Pulmonary artery endothelial cell (primary cell): ENCODE measurements around the gene MKLN1. TPM values are rescaled to one million over a fixed set of nuclear protein-coding genes. Genes with fewer than 3 reads are reported as not detected.
"Not testable (repeated sequence)": the region's sequence is repeated elsewhere in the genome, so short reads cannot be mapped to it uniquely, and the experiment has no call there.

ENCODE experiments used
- DNase-seq: peaks from one replicate; pipeline ENCODE4 v3.0.0-alpha.2; 2011; ENCODE audit warnings: low read depth, low spot score
- total RNA-seq: library from RNA; depleted of rRNA; stranded (reverse); fragments of >200 nt; gene quantifications from 2 replicates; pipeline ENCODE4 v1.2.3, GENCODE V29; 2014

Gene MKLN1
- 16.6 and 30.0 TPM in 2 replicates for total RNA-seq

DNA sequence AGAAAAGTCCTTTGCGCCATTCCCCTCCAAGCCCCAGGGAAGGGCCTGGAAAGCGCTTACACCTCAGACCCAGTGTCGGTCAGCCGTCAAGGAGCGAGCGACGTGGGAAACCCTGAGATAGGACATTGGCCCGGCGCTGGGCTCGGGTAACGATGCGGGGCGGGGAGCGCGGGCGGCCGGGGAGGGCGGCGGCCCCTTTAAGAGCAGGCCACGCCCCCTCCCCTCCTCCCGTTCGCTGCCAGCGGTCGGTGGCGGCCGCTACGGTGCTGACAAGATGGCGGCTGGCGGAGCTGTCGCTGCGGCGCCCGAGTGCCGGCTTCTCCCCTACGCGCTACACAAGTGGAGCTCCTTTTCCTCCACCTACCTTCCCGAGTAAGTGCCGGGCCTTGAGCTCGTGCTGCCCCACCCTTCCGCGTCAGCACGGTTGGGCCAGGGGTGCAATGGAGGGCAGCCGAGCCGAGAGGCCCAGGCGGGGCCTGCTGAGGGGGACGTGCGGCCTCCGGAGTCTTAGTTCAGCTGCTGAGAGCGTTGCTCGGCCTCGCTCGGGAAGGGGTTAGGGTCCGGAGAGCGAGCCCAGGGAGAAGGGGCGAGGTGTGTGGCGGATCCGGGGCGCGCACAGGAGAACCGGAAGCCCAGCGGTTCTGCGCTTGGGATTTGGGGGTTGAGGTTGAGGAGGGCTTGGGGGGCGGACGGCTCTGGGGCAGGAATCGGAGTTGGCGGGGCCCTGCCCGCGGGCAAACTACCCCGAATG, at the start of gene MKLN1:
MKLN1 (plus strand) TSS at position 251 of the 751 bp plus-strand sequence; CDS start at position 275, 24 bp downstream.
- DNase-seq = peak; percentile 71

DNA sequence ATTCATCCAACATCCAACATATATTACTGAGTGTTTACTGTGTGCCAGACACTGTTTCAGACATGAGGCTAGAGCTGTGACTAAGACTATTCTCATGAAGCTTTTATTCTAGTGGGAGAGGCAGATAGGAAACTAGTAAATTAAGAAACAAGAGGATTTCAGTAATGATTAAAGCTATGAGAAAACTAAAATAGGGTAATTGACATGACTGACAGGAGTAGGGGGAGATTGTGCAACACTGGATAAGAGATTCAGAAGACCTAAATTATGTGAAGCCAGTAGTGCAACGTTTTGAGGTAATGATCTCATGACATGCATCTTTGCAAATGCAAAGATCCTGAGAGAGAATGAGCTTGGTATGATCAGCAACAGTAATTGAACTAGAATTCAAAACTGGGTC, 48.6 kb upstream of the MKLN1 start:
- DNase-seq = no peak

DNA sequence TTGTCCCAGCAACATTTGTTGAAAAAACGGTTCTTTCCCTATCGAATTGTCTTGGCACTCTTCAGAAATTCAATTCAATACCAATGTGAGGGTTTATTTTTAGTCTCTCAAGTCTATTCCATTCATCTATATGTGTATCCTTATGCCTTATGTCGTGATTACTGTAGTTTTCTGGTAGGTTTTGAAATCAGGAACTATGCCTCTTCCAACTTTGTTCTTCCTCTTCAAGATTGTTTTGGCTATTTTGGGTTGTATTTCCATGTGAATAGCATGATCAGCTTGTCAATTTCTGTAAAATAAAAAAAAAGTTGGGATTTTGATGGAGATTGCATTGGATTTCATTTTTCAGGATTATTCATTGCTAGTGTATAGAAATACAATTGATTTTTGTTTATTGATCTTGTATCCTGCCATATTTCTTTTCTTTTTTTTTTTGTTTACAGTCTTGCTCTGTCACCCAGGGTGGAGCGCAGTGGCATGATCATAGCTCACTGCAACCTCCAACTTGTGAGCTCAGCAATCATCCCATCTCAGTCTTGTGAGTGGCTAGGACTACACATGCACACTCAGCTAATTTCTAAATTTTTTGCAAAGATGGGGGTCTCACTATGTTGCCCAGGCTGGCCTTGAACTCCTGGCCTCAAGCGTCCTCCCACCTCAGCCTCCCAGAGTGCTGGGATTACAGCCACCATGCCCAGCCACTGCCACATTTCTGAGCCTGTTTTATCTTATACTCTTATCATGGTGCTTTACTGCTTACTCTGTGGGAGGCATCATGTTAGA, 46.2 kb upstream of the MKLN1 start:
- no peak for DNase-seq

DNA sequence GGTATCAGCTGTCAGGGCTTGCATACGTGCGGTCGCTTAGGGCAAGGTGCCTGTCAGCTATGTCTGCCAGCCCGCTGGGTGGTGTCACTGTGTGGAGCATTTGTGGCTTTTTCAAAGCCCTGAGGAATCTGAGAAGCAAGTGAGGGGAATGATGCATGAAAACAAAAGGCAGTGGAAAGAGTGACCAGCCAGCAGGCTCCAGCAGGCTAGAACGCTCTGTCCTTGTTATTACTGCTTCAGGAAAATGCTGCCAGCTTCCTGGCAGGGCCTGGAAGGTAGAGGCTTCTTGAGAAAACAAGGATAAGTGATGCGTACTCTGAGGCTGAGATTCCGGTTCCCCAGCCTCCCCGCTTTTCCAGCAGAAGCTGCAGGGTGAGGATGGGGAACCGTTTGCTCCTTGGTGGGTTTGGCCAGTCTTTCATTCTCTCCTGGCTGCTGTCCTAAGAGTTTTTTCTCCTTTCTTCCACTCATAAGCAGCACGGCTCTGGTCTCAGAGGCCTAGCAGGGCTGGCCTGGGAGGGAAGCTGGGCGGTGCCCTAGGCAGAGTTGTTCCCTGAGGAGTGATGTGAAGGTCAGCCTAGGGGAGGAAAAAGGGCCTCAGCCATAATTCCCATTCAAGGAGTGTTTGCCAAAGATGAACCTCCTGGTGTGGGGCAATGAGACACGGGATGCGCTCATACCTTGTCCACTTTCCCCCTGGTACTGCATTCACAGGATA, 42.8 kb upstream of the MKLN1 start:
- DNase-seq = no peak

DNA sequence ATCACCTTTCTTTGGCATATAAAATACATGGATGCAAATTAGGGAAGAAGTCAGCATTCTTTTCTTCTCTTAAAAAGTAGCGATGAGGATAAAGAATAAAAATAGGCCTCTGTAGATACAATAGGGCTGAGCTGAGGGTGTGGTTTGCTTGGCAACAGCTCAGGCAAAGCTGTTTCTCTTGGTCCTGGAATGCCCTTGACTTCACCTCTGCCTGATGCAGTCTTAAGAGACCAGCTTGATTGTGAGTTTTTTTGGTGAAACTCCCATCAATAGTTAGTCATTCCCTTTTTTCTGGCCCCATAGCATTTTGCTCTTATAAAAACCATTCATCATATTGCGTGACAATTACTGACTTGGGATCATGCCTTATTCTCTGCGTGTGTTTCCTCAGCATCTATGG, 42.1 kb upstream of the MKLN1 start:
- DNase-seq = no peak

DNA sequence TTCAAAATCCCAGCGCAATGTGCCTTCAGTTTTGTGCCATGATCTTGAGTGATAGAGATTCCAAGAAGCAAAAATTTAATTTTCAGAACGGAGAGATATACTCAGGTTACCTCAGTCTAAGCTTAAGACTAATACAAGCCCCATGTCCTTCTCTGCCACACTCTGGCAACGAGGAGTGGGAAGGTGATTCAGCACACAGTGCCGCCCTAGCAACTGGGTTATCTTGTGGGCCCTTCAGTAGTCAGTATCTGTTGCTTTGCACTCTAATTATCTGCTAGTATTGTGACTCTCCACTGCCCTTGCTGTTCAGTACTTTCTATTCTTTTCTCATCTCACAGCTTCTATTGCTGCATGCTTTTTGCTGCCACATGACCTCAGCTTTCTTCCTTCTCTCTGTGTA, 39.2 kb upstream of the MKLN1 start:
- DNase-seq = no peak

DNA sequence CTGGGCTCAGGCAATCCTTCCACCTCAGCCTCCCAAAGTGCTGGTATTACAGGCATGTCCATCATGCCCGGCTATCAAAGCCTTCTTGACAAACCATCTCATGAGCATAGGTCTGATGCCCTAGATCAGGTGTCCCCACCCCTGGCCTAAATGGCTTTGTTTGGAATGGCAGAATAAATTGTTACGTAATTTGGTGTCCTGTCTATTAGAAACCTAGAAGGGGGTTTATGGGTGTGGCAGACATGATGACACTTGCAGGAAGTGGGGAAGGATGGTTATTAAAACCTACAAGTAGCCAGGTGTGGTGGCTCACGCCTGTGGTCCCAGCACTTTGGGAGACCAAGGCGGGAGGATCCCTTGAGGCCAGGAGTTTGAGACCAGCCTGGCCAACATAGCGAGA, 38.6 kb upstream of the MKLN1 start:
- no peak for DNase-seq

DNA sequence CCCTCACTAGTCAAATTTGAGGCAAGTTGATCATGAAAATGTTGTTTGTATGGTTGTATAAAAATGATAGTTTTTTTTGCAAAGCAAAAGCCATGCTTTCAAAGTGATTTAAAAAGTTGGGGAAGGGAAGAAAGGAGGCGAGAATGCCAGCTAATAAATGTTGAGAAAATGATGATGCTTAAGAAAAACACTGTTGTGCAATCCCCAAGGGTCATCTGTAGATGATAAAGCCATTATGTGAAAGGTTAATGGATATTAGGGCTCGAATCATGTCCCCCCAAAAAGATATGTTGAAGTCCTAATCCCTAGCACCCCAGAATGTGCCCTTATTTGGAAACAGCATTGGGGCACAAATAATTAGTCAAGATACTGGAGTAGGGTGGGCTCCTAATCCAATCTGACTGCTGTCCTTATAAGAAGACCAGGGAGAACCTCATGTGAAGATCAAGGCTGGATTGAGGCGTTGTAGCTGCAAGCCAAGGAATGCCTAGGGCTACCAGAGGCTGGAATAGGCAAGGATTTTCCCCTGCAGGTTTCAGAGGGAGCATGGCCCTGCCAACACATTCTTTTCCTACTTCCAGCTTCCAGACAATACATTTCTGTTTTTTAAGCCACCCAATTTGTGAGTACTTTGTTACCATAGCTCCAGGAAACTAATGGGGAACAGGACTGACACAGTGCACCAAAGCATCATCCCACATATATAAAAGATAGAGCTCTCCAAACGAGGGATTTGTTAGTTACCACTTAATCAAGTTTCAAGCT, 35.4 kb upstream of the MKLN1 start:
- no peak for DNase-seq

DNA sequence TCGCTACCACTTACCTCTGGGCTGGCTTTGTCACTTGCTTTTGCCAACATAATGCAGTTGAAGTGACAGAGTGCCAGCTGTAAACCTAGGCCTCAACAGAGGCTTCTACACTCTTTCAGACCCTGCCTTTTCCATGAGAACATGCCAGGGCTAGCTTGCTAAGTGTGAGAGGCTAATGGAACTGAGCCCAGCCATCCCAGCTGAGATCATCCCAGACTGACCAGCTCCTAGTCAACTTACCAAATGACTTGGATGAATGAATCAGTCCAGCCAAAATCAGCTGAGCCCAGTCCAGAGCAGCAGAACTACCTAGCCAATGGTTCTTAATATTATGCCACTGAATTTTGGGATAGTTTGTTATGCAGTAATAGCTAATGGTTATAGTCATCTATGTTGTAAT, 34.7 kb upstream of the MKLN1 start:
- DNase-seq = no peak

DNA sequence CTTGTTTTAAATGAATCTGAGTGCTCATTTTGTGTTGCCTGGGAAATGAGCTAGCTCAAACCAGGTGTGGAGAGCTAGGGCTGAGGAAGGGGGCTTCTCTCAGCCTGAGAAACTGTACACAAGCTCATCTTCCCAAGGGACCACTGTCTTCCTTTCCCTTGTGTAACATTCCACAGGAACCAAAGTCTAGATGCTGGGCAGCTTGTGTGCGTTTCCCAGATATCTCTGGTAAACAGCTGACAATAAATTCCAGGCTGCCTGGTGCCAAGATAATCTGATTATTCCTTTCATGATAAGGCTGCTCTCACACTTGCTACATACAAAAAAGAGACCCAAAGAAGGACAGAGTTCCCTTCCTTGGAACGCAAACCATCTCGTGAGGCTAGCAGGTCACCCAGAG, 33.1 kb upstream of the MKLN1 start:
- no peak for DNase-seq

DNA sequence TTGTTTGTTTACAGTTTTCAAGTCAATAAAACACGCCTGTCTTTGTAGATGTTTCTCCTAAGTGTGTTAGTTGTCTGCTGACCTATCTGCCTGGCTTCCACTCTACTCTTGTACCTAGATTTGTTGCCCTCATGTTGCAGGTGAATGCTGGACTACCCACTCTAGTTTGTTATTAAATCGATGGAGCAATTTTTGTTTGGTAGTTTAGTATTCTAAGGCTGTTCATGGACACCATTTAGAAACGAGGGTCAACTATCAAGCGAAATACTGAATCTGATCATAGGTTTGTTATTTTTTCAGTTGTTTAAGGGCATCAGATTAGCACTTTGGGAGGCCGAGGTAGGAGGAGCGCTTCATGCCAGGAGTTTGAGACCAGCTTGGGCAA, 29.1 kb upstream of the MKLN1 start:
- DNase-seq = no peak

DNA sequence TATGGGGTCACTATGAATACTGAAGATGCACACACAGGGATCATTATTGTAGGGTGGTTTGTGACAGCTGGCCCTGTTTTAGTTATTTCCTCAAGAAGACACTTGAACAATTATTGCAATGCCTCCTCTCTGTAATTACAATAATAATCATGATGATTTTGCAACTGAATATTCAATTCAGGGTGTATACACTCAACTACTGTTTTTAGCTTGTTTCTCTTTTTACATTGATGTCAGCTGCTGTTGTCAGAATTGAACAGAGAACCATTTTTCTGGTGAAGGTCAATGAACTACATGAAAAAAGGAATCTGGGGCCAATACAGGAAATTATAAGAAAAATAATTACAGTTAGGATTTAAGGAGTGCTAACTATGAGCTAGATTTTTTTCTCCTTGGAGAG, 28.6 kb upstream of the MKLN1 start:
- no peak for DNase-seq

DNA sequence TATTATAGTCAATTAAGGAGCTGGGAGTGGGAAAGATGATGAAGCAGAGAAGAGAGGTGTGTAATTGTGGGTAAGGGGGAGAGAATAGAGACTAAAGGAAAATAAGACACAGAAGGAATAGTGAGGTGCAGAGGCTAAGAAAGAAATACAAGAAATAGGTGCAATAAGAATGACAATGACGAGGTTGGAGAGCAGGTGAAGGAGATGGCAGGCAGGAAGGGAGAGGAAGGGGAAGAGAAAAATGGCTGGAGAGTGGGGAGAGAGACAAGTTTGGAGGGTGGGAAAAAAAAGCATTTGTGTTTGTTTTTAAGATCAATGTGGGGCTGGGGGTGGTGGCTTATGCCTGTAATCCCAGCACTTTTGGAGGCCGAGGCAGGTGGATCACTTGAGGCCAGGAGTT, 27.6 kb upstream of the MKLN1 start:
- no peak for DNase-seq

DNA sequence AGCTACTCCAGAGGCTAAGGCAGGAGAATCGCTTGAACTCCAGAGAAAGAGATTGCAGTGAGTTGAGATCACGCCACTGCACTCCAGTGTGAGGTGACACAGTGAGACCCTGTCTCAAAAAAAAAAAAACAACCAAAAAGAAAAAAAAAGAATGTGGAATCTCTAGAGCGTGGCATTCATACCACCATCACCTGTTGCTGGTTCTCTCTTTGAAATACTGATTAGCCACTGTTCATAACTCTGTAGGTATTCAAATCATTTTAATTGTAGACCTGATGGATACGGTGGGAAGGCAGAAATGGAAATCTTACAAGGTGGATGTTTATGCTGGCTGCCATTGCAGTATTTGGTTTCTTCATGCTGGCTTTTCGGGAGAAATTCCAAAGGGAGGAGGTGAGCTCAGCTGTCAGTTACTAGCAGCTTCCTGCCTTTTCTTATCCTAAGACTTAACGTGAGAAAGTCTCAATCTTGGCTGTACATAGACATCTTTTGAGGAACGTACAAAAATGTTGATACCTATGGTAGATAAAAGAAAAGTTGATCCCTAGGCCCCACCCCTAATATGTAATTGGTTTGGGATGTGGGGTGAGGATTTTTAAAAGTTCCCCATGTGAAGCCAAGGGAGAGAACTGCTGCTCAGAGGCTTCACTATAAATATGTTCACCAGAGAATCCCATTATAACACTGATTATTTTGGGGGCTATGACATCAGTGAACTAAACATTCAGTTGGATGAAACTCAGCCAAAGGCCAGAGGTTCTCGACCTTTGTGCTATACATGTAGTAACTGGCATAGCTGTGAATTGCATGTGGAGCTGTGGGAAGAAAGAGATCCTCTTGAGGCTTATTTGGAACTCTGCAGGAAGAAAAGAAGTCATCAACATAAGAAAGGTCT, 26.9 kb upstream of the MKLN1 start:
- no peak for DNase-seq

DNA sequence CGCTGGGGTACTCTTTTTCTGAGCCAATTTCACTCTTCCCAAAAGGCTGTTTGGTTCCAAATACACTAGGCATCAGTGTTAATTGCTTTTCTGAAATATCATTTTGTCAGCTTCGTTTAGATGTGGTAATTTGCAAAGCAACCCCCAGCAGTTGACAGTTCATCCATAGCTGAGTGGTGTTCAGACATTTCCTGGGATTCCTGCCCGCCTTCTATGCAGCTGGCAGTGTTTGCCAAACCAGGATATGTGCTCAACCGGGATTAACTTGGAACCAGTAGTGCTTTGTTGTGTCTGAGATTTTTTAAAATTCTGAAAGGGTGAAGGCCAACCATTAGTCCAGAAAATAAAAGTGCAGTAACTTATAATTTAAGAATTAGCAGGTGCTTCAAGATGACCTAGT, 25.2 kb upstream of the MKLN1 start:
- no peak for DNase-seq

DNA sequence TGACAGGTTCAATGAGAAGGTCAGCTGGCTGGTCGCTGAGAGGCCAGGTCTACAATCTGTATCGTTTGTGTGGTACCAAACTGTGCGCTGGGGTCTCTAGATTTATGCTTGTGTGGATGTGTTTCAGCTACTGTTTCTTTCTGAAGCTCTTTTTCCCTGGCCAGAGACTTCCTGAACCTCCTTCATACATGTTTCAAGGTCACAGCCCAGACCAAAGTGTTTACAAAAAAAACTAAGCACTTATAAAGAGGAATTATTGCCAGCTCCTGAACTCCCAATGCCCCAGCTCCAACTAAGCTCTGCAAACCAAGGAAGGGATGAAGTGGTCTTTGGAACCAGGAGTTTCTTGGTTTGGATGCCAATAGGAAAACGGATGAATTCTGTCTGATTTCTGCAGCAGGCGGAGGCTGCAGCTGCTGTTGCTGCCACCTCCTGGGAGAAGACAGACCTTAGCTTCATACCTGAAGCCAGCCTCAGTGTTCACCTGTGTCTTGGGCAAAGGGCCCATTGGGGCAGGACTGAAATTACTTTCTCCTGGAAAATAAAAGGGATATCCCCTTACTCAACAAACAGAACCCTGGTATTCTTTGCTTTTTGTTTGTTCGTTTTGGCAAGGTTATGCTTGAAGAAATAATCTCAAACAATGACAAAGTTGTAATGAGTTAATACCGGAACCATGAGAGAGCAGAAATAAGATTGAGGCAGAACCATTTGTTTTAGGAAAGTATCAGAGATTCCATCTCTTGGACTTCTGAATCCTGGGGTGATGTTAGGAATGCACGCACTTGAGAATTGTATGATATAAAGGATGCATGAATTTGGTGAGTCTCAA, 24.6 kb upstream of the MKLN1 start:
- no peak for DNase-seq

DNA sequence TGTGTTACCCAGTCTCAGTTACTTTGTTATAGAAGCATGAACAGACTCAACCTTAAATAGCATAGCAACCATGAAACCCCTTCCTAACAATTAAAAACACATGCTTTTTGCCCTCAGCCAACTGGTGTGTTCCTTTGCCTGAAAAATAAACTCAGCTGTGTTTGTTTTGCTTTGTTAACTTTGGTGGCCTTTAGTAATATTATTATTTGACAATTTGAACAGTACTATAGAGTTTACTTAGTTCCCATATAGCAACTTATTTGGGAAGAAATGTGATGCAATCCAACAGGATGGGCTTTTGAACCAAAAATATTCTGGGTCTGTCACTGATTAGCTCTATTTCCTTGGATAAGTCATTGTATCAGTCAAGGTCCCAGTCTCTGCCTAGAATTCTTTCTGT, 22.5 kb upstream of the MKLN1 start:
- no peak for DNase-seq

DNA sequence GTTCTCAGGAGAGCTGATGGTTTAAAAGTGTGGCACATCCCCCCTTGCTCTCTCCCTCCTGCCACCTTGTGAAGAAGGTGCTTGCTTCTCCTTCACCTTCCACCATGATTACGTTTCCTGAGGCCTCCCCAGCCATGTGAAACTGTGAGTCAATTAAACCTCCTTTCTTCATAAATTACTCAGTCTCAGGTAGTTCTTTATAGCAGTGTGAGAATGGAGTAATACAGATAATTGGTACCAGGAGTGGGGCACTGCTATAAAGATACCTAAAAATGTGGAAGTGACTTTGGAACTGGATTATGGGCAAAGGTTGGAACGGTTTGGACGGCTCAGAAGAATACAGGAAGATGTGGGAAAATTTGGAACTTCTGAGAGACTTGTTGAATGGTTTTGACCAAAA, 21.6 kb upstream of the MKLN1 start:
- not testable (repeated sequence) for DNase-seq

DNA sequence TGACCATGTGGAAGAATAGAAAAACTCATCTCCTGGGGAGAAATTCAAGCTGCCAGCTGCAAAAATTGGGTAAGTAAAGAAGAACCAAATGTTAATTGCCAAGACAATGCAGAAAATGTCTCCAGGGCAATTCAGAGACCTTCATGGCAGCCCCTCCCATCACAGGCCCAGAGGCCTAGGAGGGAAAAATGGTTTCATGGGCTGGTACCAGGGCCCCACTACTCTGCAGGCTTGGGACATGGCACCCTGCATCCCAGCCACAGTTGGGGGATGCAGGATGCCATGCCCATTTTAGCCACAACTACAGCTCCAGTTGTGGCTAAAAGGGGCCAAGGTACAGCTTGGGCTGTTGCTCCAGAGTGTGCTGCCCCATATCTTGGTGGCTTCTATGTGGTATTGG, 20.9 kb upstream of the MKLN1 start:
- no peak for DNase-seq

DNA sequence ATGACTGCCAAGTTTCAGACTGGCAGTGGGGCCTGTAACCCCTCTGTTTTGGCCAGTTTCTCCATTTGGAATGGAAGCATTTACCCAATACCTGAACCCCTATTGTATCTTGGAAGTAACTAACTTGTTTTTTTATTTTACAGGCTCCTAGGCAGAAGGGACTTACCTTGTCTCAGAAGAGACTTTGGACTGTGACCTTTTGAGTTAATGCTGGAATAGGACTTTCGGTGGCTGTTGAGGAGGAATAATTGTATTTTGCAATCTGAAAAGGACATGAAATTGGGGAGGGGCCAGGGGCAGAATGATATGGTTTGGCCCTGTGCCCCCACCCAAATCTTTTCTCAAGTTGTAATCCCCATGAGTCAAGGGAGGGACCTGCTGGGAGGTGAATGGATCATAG, 20.0 kb upstream of the MKLN1 start:
- DNase-seq = no peak
